Measurements from ENCODE around the gene BHLHA9.

DNA sequence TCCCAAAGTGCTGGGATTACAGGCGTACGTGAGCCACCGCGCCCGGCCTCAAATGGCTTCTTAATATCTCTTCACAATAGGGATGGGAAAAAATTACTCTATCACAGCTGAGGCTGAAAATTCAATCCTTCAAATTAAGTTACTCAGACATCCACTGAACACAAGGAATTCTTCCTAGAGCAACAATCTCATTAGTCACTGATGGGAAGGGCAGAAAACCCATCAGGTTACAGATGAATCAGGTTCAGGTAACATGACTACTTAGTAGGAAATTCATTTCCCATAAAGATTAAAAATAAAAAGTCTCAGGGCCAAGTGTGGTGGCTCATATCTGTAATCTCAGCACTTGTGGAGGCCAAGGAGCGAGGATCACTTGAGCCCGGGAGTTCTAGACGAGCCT, 47.9 kb upstream of the BHLHA9 start:
- TF ChIP-seq POLR2AphosphoS5 (IDR thresholded peaks at IDR 0.05; ENCODE audit: low read depth, low read length) (no peak), TAF1 (IDR thresholded peaks at IDR 0.05; ENCODE audit: borderline replicate concordance, insufficient read depth, low read length) (no peak)
- TF ChIP-seq, protein P1, sequence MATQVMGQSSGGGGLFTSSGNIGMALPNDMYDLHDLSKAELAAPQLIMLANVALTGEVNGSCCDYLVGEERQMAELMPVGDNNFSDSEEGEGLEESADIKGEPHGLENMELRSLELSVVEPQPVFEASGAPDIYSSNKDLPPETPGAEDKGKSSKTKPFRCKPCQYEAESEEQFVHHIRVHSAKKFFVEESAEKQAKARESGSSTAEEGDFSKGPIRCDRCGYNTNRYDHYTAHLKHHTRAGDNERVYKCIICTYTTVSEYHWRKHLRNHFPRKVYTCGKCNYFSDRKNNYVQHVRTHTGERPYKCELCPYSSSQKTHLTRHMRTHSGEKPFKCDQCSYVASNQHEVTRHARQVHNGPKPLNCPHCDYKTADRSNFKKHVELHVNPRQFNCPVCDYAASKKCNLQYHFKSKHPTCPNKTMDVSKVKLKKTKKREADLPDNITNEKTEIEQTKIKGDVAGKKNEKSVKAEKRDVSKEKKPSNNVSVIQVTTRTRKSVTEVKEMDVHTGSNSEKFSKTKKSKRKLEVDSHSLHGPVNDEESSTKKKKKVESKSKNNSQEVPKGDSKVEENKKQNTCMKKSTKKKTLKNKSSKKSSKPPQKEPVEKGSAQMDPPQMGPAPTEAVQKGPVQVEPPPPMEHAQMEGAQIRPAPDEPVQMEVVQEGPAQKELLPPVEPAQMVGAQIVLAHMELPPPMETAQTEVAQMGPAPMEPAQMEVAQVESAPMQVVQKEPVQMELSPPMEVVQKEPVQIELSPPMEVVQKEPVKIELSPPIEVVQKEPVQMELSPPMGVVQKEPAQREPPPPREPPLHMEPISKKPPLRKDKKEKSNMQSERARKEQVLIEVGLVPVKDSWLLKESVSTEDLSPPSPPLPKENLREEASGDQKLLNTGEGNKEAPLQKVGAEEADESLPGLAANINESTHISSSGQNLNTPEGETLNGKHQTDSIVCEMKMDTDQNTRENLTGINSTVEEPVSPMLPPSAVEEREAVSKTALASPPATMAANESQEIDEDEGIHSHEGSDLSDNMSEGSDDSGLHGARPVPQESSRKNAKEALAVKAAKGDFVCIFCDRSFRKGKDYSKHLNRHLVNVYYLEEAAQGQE (IDR thresholded peaks at IDR 0.05; ENCODE audit: insufficient read depth in 1 of 2, low read depth in 2 of 2, low read length in 2 of 2): no peak
